ENCODE results near the gene WFDC5. TPM values are rescaled to one million over a fixed set of nuclear protein-coding genes. Genes with fewer than 3 reads are reported as not detected.
A peak's percentile ranks its signal among the peaks of the same experiment; 100 is the strongest.

The WFDC5 gene
- total RNA-seq, 1 experiment from 2014 or later, result not detected

DNA sequence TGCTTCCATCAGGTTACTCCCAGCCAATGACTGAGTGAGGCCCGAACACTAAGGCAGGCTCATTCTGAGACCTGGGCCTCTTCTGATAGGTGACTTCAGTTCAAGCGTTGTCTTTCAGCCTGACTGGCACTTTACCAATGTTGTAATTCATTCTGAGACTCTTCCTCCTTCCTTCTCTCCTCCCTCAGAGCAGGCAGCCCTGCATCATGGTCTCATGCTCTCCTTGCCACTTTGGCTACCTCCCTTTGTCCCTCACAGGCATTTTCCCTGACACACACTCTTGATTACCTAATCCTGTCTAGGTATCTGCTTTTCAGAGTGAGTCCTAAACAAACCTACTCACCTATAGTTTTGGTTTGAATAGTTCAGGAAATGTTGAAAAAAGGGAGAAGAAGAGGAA lies 21.9 kb upstream of the WFDC5 start:
- DNase-seq (ENCODE audit: low read depth in 1 of 2, low spot score in 2 of 2), result no peak
- H3K9me3 ChIP-seq (replicated peaks), result no peaks in the 10 kb centered on the region
- H3K36me3 ChIP-seq, result no peaks in the 10 kb centered on the region
- no peaks in the 10 kb centered on the region for H3K4me1 ChIP-seq (replicated peaks)
- H3K4me3 ChIP-seq, result no peak overlapping the region
- H3K27ac ChIP-seq, result no peak overlapping the region
- H3K27me3 ChIP-seq (replicated peaks), result peaks cover 5% of the 10 kb centered on the region; the same call in 1 of the 2 replicates

DNA sequence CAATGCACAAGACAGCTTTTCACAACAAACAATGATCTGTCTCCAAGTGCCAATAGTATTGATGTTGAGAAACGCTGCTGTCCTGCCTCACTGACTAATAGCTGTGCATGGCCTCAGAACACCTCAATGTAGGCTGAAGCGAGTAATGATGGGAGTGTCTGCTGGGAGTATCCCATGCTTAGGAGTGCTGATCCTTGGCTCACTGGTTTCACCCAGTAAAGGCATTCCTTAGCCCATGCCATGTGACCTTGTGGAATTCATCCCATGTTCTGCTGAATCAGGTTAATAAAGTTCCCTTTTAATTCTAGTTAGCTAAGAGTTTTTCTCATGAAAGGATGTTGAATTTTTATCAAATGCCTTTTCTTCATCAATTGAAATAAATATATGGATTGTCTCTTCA lies 13.1 kb upstream of the WFDC5 start:
- Histone ChIP-seq H3K4me3 (no peak overlapping the region), H3K9me3 (replicated peaks) (no peaks in the 10 kb centered on the region), H3K27ac (no peak overlapping the region), H3K36me3 (no peaks in the 10 kb centered on the region), H3K27me3 (replicated peaks) (peaks cover 8% of the 10 kb centered on the region), H3K4me1 (replicated peaks) (no peaks in the 10 kb centered on the region)
- no peak for DNase-seq (ENCODE audit: low read depth in 1 of 2, low spot score in 2 of 2)

DNA sequence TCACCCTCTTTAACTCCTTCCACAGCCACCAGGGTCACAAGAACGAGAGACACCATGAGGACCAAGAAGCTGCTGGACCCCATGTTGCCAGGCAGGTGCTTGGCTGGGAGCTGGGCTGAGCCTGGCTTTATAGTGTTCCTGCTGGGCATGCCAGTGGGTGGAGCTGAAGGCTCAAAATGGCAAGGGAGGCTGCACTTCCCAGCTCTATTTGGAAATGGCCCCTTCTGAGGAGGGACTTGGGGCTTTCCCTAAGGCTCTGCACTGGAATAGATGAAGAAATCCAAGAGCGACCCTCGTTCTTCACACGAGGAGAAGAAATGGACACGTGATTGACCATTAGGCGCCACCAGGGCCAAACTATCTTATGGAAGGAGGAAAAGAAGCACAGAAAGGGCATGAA lies 9.4 kb upstream of the WFDC5 start, which contains the start of gene WFDC12:
Gene WFDC12 (minus strand): TSS at position 101 of the 400 bp plus-strand sequence. CDS start 18 bp downstream, at position 83.
- Histone ChIP-seq H3K27ac (no peak within 1 kb of the TSS), H3K4me1 (replicated peaks) (no peaks in the 10 kb centered on the region), H3K4me3 (no peak within 1 kb of the TSS), H3K36me3 (no peaks in the 10 kb centered on the region), H3K9me3 (replicated peaks) (no peaks in the 10 kb centered on the region), H3K27me3 (replicated peaks) (peaks cover 11% of the 10 kb centered on the region)
- DNase-seq (ENCODE audit: low read depth in 1 of 2, low spot score in 2 of 2), result no peak

DNA sequence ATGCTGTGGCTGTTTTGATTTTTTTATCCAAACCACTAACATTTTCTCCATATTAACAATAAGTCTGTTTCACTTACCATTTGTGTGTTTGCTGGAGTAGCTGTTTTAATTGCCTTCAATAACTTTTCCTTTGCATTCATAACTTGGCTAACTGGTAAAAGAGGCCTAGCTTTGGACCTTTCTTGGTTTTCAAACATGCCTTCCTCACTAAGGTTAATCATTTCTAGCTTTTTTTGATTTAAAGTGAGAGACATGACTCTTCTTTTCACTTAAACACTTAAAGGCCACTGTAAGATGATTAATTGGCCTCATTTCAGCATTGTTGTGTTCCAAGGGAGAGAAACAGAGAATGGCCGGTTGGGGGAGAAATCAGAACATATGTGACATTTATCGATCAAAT lies 6.4 kb upstream of the WFDC5 start:
- H3K4me1 ChIP-seq (replicated peaks), result no peaks in the 10 kb centered on the region
- H3K36me3 ChIP-seq, result no peaks in the 10 kb centered on the region
- H3K27ac ChIP-seq, result no peak overlapping the region
- DNase-seq (ENCODE audit: low read depth in 1 of 2, low spot score in 2 of 2), result no peak
- no peak overlapping the region for H3K4me3 ChIP-seq
- no peaks in the 10 kb centered on the region for H3K9me3 ChIP-seq (replicated peaks)
- H3K27me3 ChIP-seq (replicated peaks), result peaks cover 15% of the 10 kb centered on the region

DNA sequence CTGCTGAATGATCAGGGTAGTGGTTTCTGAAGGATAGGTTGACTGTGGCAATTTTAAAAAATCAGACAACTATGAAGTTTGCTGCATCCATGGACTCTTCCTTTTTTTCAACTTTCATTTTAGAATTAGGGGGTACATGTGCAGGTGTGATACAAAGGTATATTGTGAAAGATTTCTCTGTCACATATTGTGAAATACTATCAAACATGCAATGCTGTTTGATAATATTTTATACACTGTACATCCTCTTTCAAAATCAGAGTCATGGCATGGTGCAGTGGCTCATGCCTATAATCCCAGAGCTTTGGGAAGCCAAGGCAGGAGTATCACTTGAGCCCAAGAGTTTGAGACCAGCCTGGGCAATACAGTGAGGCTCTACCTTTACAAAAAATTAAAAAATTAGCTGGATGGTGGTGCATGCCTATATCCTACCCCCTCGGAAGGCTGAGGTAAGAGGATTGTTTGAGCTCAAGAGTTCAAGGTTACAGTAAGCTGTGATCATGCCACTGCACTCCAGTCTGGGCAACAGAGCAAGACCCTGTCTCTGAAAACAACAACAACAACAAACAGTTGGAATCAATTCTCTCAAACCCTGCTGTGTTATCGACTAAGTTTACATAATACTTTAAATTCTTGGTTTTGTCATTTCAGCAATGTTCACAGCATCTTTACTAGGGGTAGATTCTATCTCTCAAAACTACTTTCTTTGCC lies 4.7 kb upstream of the WFDC5 start:
- no peak overlapping the region for H3K27ac ChIP-seq
- peaks cover 15% of the 10 kb centered on the region for H3K27me3 ChIP-seq (replicated peaks)
- H3K4me3 ChIP-seq, result no peak overlapping the region
- no peaks in the 10 kb centered on the region for H3K36me3 ChIP-seq
- H3K9me3 ChIP-seq (replicated peaks), result no peaks in the 10 kb centered on the region
- DNase-seq (ENCODE audit: low read depth in 1 of 2, low spot score in 2 of 2), result no peak
- H3K4me1 ChIP-seq (replicated peaks), result no peaks in the 10 kb centered on the region

DNA sequence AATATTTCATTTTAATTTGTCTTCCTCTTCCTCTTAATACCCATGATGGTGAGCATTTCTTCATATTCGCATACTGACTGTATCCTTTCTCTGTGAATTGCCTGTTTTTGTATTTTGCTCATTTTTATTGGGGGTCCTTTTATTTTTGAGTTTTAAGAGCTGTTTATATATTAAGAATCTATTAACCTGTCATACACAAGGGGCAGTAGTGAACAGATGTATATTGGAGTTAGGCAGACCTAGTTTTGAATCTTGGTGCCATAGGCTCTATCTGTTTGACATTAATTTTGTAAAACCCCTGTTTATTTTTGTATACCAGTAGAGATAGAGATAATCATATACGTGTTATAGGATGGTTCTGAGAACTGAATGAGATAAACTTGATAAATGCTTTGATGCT lies 3.1 kb upstream of the WFDC5 start:
- H3K4me1 ChIP-seq (replicated peaks), result no peaks in the 10 kb centered on the region
- no peak overlapping the region for H3K4me3 ChIP-seq

DNA sequence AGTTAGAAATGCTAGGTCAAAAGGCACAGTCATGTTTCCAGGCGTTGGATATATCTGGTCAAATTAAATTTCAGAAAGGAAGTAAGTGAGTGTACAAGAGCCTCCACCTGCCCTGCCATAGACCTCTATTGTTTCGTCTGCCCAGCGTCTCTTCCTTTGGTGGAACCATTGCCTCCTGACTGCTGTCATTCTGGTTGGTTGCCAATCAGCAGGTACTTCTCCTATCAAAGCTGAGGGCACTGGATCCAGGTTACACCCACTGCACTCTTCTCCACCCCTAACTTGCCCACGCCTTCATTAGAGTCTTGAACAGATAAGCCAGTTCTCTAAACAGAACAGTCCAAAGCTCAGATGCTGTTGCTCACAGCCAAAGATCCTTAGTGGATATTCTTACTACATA lies 2.6 kb upstream of the WFDC5 start:
- DNase-seq (ENCODE audit: low read depth in 1 of 2, low spot score in 2 of 2), result no peak
- Histone ChIP-seq H3K4me1 (replicated peaks) (no peaks in the 10 kb centered on the region), H3K36me3 (no peaks in the 10 kb centered on the region), H3K27ac (no peak overlapping the region), H3K4me3 (no peak overlapping the region), H3K27me3 (replicated peaks) (peaks cover 15% of the 10 kb centered on the region), H3K9me3 (replicated peaks) (no peaks in the 10 kb centered on the region)

More for the DNA sequence above, 3.1 kb upstream of the WFDC5 start:
- Histone ChIP-seq H3K36me3 (no peaks in the 10 kb centered on the region), H3K27ac (no peak overlapping the region), H3K9me3 (replicated peaks) (no peaks in the 10 kb centered on the region), H3K27me3 (replicated peaks) (peaks cover 15% of the 10 kb centered on the region)
- no peak for DNase-seq (ENCODE audit: low read depth in 1 of 2, low spot score in 2 of 2)

DNA sequence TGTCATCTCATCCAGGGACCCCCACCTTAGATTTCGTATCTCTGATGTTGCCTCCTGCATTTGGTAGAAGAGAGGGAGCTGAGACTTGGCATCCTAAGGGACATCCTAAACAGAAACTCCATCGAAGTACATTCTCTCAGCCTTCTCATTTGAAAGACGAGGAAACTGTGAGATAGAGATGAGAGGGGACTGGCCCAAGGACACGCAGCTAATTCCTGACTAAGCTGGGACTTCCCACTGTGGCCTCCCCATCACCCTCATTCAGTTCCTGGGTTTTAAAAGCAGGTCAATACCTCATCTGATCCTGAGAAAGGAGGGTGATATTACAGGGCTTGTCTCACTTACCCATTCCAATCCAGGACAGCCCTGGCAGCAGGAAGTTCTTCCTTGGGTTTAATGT lies 855 bp upstream of the WFDC5 start:
- Histone ChIP-seq H3K36me3 (no peaks in the 10 kb centered on the region), H3K9me3 (replicated peaks) (no peaks in the 10 kb centered on the region), H3K27me3 (replicated peaks) (peaks cover 15% of the 10 kb centered on the region; the same call in 1 of the 2 replicates), H3K4me3 (no peak overlapping the region), H3K4me1 (replicated peaks) (no peaks in the 10 kb centered on the region), H3K27ac (no peak overlapping the region)
- DNase-seq (ENCODE audit: low read depth in 1 of 2, low spot score in 2 of 2), result no peak

DNA sequence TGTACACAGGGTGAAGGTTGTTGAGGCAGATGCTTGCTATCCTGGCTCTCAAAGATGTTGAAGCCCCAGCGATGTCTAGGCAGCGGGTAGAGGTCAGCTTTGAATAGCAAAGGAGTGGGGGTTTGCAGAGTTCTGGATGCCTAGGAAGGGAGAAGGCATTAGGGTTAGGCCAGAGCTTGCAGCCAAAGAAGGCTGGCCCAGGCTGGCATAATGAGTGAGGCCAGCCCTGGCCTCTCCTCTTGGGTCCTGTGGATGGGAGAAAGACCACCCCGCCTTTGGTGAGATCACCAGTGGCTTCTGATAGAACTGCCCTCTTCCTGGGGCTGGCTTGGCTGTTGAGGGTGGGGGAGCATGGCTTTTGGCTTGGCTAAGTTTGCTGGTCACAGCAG lies 406 bp upstream of the WFDC5 start:
- H3K27me3 ChIP-seq (replicated peaks), result peaks cover 15% of the 10 kb centered on the region; the same call in 1 of the 2 replicates
- DNase-seq (ENCODE audit: low read depth in 1 of 2, low spot score in 2 of 2), result no peak
- H3K4me3 ChIP-seq, result no peak overlapping the region
- no peaks in the 10 kb centered on the region for H3K4me1 ChIP-seq (replicated peaks)
- no peaks in the 10 kb centered on the region for H3K36me3 ChIP-seq
- no peak overlapping the region for H3K27ac ChIP-seq
- no peaks in the 10 kb centered on the region for H3K9me3 ChIP-seq (replicated peaks)

DNA sequence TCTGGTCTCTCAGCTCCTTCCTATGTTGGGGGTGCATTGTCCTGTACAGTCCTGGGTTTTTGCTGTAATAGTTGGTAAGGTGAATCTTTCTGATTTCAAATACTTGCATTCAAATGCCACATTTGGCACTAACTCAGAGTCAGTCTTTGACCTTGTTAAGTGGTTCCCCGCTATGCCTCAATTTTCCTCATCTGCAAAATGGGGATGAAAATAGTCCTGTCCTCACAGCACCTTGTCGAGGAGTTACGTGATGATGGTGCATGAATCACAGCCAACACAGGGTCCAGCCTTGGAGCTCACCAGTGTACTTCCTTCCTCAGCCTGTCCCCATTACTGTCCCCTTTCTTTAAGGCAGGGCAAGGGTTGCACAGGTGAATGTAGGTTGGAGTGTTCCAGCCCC lies 1.1 kb downstream of the WFDC5 start:
- H3K9me3 ChIP-seq (replicated peaks), result no peaks in the 10 kb centered on the region
- no peak overlapping the region for H3K4me3 ChIP-seq
- no peaks in the 10 kb centered on the region for H3K36me3 ChIP-seq
- no peak overlapping the region for H3K27ac ChIP-seq
- no peaks in the 10 kb centered on the region for H3K4me1 ChIP-seq (replicated peaks)
- peak in 1 of 2 experiments; percentile 29 for DNase-seq (ENCODE audit: low read depth in 1 of 2, low spot score in 2 of 2)
- H3K27me3 ChIP-seq (replicated peaks), result peaks cover 6% of the 10 kb centered on the region; the same call in 1 of the 2 replicates

DNA sequence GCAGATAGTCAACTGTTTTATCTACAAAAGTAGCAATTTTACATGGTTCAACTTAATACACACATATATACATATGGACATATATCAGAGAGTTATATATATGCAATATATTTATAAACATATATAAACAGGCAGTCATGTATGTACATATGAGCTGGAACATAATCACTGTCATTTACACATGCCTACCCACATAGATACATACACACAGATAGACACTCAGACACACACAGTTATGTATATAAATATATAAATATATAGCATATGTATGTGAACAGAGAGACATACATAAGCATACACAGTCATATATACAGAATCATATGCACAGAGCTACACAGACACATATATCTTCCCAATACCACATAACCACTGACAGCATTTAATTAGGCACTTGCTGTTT lies 2.2 kb downstream of the WFDC5 start:
- Histone ChIP-seq H3K9me3 (replicated peaks) (no peaks in the 10 kb centered on the region), H3K27me3 (replicated peaks) (no peaks in the 10 kb centered on the region), H3K4me1 (replicated peaks) (no peaks in the 10 kb centered on the region), H3K27ac (no peak overlapping the region), H3K4me3 (no peak overlapping the region), H3K36me3 (no peaks in the 10 kb centered on the region)
- no peak for DNase-seq (ENCODE audit: low read depth in 1 of 2, low spot score in 2 of 2)

DNA sequence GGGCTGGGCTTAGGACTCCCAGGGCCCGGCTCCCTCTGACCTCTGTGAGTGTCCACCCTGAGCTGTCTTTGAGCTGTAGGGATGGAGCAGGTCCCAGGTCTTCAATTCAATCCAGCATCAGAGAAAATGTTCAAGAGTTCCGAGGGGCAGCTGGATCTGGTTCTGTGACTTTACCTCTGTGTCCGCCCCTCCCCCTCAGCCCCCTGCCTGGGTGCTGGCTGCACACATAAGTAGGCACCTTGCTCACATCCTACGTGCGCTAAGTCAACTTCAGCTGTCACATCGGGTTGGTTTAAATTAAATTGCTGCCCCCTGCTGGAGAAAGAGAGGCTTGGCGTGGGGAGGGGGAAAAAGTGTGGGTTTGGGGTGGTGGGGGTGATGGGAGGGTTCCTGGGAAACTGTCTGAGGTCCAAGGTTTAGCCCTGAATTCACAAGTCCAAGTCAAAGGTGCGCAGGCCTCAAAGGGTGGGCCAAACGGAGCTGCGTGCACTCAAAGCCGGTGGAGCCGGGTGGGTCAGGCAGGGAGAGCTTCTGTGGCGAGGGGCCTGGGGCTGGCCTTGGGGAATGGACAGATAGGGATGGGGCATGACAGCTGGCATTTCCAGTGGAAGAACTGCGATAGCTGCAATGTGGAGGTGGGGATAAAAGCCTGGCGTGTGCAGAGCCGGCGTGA lies 3.0 kb downstream of the WFDC5 start:
- H3K4me3 ChIP-seq, result no peak overlapping the region
- H3K36me3 ChIP-seq, result no peaks in the 10 kb centered on the region
- no peaks in the 10 kb centered on the region for H3K9me3 ChIP-seq (replicated peaks)
- DNase-seq (ENCODE audit: low read depth in 1 of 2, low spot score in 2 of 2), result peak in 1 of 2 experiments; percentile 37
- H3K4me1 ChIP-seq (replicated peaks), result no peaks in the 10 kb centered on the region
- no peak overlapping the region for H3K27ac ChIP-seq
- H3K27me3 ChIP-seq (replicated peaks), result no peaks in the 10 kb centered on the region

DNA sequence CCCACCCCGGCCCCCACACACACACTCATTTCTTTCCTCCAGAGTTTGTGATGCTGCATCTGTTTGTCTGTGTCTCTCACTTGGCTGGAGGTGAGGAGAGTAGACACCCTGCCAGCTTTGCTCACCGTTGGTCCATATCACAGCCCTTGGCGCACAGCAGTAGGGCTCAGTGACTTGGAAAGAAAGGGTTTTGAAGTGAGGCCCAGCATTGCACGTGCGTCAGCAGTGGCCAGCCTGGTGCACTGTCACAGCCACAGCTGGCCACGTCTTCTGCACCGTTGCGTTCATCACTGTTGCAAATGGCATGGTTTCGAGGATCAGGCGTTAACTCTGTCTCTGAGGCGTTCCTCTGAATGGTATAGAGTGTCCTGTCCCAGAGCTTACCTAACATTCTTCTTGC lies 3.7 kb downstream of the WFDC5 start:
- Histone ChIP-seq H3K27ac (no peak overlapping the region), H3K36me3 (no peaks in the 10 kb centered on the region), H3K4me3 (no peak overlapping the region), H3K27me3 (replicated peaks) (no peaks in the 10 kb centered on the region), H3K9me3 (replicated peaks) (no peaks in the 10 kb centered on the region), H3K4me1 (replicated peaks) (no peaks in the 10 kb centered on the region)
- DNase-seq (ENCODE audit: low read depth in 1 of 2, low spot score in 2 of 2), result no peak

DNA sequence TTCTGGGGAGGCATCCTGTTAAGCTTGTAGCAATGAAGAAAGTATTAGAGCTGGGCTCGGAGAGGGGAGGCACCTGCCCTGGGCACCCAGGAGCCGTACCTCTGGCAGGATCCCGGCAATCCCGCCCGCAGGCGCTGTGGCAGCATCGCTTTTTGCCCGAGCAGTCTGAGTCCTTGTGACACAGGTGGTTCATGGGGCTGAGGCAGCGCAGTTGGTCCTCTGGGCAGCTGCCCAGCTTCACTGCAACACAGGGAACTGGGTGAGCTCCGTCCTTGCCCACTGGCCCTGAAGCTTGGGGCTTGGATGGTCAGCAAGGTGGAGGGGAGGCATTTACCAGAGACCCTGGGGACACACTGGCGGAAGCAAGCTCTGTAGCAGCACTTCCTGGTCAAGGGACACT lies 4.7 kb downstream of the WFDC5 start:
- Histone ChIP-seq H3K9me3 (replicated peaks) (no peaks in the 10 kb centered on the region), H3K36me3 (no peaks in the 10 kb centered on the region), H3K27ac (no peak overlapping the region), H3K27me3 (replicated peaks) (no peaks in the 10 kb centered on the region), H3K4me1 (replicated peaks) (peaks cover under 1% of the 10 kb centered on the region; the same call in 1 of the 2 replicates), H3K4me3 (no peak overlapping the region)
- no peak for DNase-seq (ENCODE audit: low read depth in 1 of 2, low spot score in 2 of 2)

All from SJSA1 (cell line).